Ovary (tissue), 9 donors: Measurements from ENCODE around the gene FRMD4A. TPM values are rescaled to one million over a fixed set of nuclear protein-coding genes. Genes with fewer than 3 reads are reported as not detected.
A peak's percentile ranks its signal among the peaks of the same experiment; 100 is the strongest.

ENCODE experiments used
- DNase-seq, 5 donors: peaks; one replicate each; pipeline ENCODE4 v3.0.0-alpha.2; 2019 to 2020
- H3K27ac ChIP-seq, 2 donors: fragments of 200-600 bp; one replicate each; pipeline versions ENCODE4 v1.5.1 to v1.8.0; 2019 to 2022
- H3K27me3 ChIP-seq: fragments of 200-600 bp; one replicate; pipeline ENCODE4 v1.8.0; 2022
- H3K36me3 ChIP-seq: fragments of 200-600 bp; sonication (generic); one replicate; pipeline ENCODE4 v1.5.1; 2019
- H3K4me1 ChIP-seq: one replicate; pipeline ENCODE4 v1.8.1; 2013; ENCODE audit warnings: mild to moderate bottlenecking, moderate library complexity; ENCODE audit not compliant: insufficient read depth
- H3K4me3 ChIP-seq: fragments of 200-600 bp; sonication (generic); one replicate; pipeline ENCODE4 v1.5.1; 2017
- H3K9me3 ChIP-seq, 2 donors: fragments of 200-600 bp in 1 of 2; sonication (generic) in 1 of 2; one replicate each; pipeline versions ENCODE4 v1.5.1 to v1.8.1; 2013 to 2019; ENCODE audit warnings: mild to moderate bottlenecking in 1 of 2, moderate library complexity in 1 of 2
- EP300 ChIP-seq: sonication (generic); formaldehyde crosslinking; IDR thresholded peaks from one replicate; pipeline ENCODE4 v1.6.1; 2017; ENCODE audit warnings: antibody characterized with exemption
- POLR2A ChIP-seq: fragments of 450-650 bp; IDR thresholded peaks from one replicate; pipeline ENCODE4 v1.6.1; 2017; ENCODE audit warnings: antibody characterized with exemption, mild to moderate bottlenecking, moderate library complexity
- WGBS, 3 donors: extraction: QIAGEN DNeasy Blood & Tissue Kit in 1 of 3; methylation state at CpG; one replicate each; pipeline versions ENCODE4 v1.1.5 to v1.1.7; 2013 to 2017; 5-methylcytosine and 5-hydroxymethylcytosine counted together
- intact Hi-C, 4 donors: fragments of 100-400 bp; cut with DNase I; formaldehyde crosslinking; loops; one replicate each; pipeline versions ENCODE4 v1.11.0 to v1.15.1; 2022 to 2023
- polyA plus RNA-seq, 2 donors: library from polyadenylated mRNA; stranded (reverse); fragments of 200-250 nt in 1 of 2; fragments of 350-450 nt in 1 of 2; fragmentation: Illumina TruSeq in 1 of 2; extraction: RNeasy Lipid Tissue Mini Kit (QIAGEN cat#74804) in 1 of 2; gene quantifications; one replicate each; pipeline ENCODE4 v1.2.3, GENCODE V29; 2013 to 2014
- total RNA-seq, 7 donors: library from RNA; depleted of rRNA in 2 of 7; stranded (reverse); fragments of >200 nt in 2 of 7; fragmentation: NEBNext Ultra II Directional in 3 of 7; extraction: Animal tissue kit (Norgen Biotek cat#: 25700) in 3 of 7; gene quantifications; one replicate each; pipeline versions ENCODE4 v1.1.0 to v1.2.4, GENCODE V29; 2016 to 2023
- TF ChIP-seq, protein P1 (sequence below), 3 donors: fragments of 450-650 bp in 2 of 3; fragments of 200-600 bp in 1 of 3; IDR thresholded peaks; one replicate each; pipeline versions ENCODE4 v1.5.1 to v1.8.0; 2016 to 2022; ENCODE audit warnings: antibody characterized with exemption in 3 of 3, mild to moderate bottlenecking in 1 of 3
- donor health status: DM: no; HTN: no; CAD: no; lungs with moderate emphysema.
- donor health status: DM: no; HTN: no; CAD: no.
- donor health status: Bipolar disorder and iron deficiency.
- donor health status: DM: yes; HTN: yes; CAD: no.
- donor health status: DM: no; HTN: no; CAD: no.
- donor health status: DM: yes; HTN: yes; CAD: no.

FRMD4A gene
- total and polyA plus RNA-seq, 9 donors, result 5.5 to 24.7 (median 11.3) TPM

GRCh38 chr10:14010101-14010558 is 320.6 kb downstream of the FRMD4A start:
- no peak overlapping the region for H3K27ac ChIP-seq

GRCh38 chr10:14009371-14010100 is 321.2 kb downstream of the FRMD4A start:
- WGBS, 3 donors, result 5 to 16% (median 12%) methylated on average over 24 of the region's 24 CpGs
- H3K4me3 ChIP-seq, result peak overlapping the region; percentile 11

More at GRCh38 chr10:14010101-14010558, 320.6 kb downstream of the FRMD4A start:
- intact Hi-C loops, result no loop called here
- Histone ChIP-seq H3K9me3 (no peaks in the 10 kb centered on the region), H3K4me1 (no peaks in the 10 kb centered on the region), H3K4me3 (peak overlapping the region; percentile 11), H3K36me3 (no peaks in the 10 kb centered on the region), H3K27me3 (no peaks in the 10 kb centered on the region)
- 3 to 15% (median 6%) methylated on average over 5 of the region's 5 CpGs for WGBS, 3 donors
- DNase-seq, result no peak
- TF ChIP-seq POLR2A (no peak), EP300 (no peak)
- TF ChIP-seq, protein P1, sequence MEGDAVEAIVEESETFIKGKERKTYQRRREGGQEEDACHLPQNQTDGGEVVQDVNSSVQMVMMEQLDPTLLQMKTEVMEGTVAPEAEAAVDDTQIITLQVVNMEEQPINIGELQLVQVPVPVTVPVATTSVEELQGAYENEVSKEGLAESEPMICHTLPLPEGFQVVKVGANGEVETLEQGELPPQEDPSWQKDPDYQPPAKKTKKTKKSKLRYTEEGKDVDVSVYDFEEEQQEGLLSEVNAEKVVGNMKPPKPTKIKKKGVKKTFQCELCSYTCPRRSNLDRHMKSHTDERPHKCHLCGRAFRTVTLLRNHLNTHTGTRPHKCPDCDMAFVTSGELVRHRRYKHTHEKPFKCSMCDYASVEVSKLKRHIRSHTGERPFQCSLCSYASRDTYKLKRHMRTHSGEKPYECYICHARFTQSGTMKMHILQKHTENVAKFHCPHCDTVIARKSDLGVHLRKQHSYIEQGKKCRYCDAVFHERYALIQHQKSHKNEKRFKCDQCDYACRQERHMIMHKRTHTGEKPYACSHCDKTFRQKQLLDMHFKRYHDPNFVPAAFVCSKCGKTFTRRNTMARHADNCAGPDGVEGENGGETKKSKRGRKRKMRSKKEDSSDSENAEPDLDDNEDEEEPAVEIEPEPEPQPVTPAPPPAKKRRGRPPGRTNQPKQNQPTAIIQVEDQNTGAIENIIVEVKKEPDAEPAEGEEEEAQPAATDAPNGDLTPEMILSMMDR (IDR thresholded peaks at IDR 0.05), result no peak

GRCh38 chr10:14008740-14009080 is 322.0 kb downstream of the FRMD4A start:
- no peak for DNase-seq
- Histone ChIP-seq H3K27ac (no peak overlapping the region), H3K36me3 (no peaks in the 10 kb centered on the region), H3K4me3 (peak overlapping the region; percentile 28), H3K4me1 (no peaks in the 10 kb centered on the region), H3K9me3 (no peaks in the 10 kb centered on the region), H3K27me3 (no peaks in the 10 kb centered on the region)
- intact Hi-C loops, result no loop called here
- TF ChIP-seq, protein P1 (IDR thresholded peaks at IDR 0.05), result no peak
- TF ChIP-seq EP300 (no peak), POLR2A (no peak)
- WGBS, 3 donors, result 7 to 10% (median 10%) methylated on average over 9 of the region's 9 CpGs

More at GRCh38 chr10:14009371-14010100, 321.2 kb downstream of the FRMD4A start:
- no peaks in the 10 kb centered on the region for H3K4me1 ChIP-seq
- H3K36me3 ChIP-seq, result no peaks in the 10 kb centered on the region
- intact Hi-C loops, result no loop called here
- TF ChIP-seq POLR2A (no peak), EP300 (no peak)
- TF ChIP-seq, protein P1 (IDR thresholded peaks at IDR 0.05), result no peak
- H3K27ac ChIP-seq, result no peak overlapping the region
- H3K27me3 ChIP-seq, result no peaks in the 10 kb centered on the region
- no peak for DNase-seq
- no peaks in the 10 kb centered on the region for H3K9me3 ChIP-seq

- TF ChIP-seq, protein P1 (IDR thresholded peaks at IDR 0.05), result no peak
- TF ChIP-seq POLR2A (no peak), EP300 (no peak)
- H3K36me3 ChIP-seq, result no peaks in the 10 kb centered on the region
- WGBS, 3 donors, result 55 to 76% (median 64%) methylated on average over 4 of the region's 4 CpGs
- no peaks in the 10 kb centered on the region for H3K4me1 ChIP-seq
- H3K27ac ChIP-seq, result no peak overlapping the region
- H3K27me3 ChIP-seq, result no peaks in the 10 kb centered on the region
- H3K4me3 ChIP-seq, result no peak overlapping the region
- no peak for DNase-seq
- no peaks in the 10 kb centered on the region for H3K9me3 ChIP-seq
- intact Hi-C loops, result no loop called here
These were observed 326.2 kb downstream of the FRMD4A start for GRCh38 chr10:14004536-14004935.
